Ovary (tissue), 3 donors: ENCODE results near the gene MYO3B.

Experiments
- EP300 ChIP-seq: sonication (generic); formaldehyde crosslinking; IDR thresholded peaks from one replicate; pipeline ENCODE4 v1.6.1; 2017; ENCODE audit warnings: antibody characterized with exemption
- POLR2A ChIP-seq: fragments of 450-650 bp; IDR thresholded peaks from one replicate; pipeline ENCODE4 v1.6.1; 2017; ENCODE audit warnings: antibody characterized with exemption, mild to moderate bottlenecking, moderate library complexity
- TF ChIP-seq, protein P1 (sequence below), 3 donors: fragments of 450-650 bp in 2 of 3; fragments of 200-600 bp in 1 of 3; IDR thresholded peaks; one replicate each; pipeline versions ENCODE4 v1.5.1 to v1.8.0; 2016 to 2022; ENCODE audit warnings: antibody characterized with exemption in 3 of 3, mild to moderate bottlenecking in 1 of 3
- donor health status: DM: no; HTN: no; CAD: no.

GRCh38 chr2:170689481-170689880, 511.5 kb downstream of the MYO3B start:
- TF ChIP-seq POLR2A (no peak), EP300 (no peak)
- TF ChIP-seq, protein P1, sequence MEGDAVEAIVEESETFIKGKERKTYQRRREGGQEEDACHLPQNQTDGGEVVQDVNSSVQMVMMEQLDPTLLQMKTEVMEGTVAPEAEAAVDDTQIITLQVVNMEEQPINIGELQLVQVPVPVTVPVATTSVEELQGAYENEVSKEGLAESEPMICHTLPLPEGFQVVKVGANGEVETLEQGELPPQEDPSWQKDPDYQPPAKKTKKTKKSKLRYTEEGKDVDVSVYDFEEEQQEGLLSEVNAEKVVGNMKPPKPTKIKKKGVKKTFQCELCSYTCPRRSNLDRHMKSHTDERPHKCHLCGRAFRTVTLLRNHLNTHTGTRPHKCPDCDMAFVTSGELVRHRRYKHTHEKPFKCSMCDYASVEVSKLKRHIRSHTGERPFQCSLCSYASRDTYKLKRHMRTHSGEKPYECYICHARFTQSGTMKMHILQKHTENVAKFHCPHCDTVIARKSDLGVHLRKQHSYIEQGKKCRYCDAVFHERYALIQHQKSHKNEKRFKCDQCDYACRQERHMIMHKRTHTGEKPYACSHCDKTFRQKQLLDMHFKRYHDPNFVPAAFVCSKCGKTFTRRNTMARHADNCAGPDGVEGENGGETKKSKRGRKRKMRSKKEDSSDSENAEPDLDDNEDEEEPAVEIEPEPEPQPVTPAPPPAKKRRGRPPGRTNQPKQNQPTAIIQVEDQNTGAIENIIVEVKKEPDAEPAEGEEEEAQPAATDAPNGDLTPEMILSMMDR (IDR thresholded peaks at IDR 0.05): no peak
